Gastrocnemius medialis (tissue), 4 donors: ENCODE measurements around the gene RWDD1.

Source experiments
- CTCF ChIP-seq, 5 experiments: fragments of 450-650 bp in 3 of 5; fragments of 200-600 bp in 2 of 5; sonication (generic) in 2 of 5; IDR thresholded peaks in 4 of 5; conservative IDR thresholded peaks in 1 of 5; 1 replicate in 4 of 5; 2 replicates in 1 of 5; pipeline ENCODE4 v1.5.1; 2016 to 2019; ENCODE audit warnings: antibody characterized with exemption in 5 of 5, mild to moderate bottlenecking in 3 of 5, moderate library complexity in 3 of 5
- POLR2A ChIP-seq, 2 donors: fragments of 450-650 bp; IDR thresholded peaks; one replicate each; pipeline ENCODE4 v1.6.1; 2017; ENCODE audit warnings: antibody characterized with exemption in 2 of 2, mild to moderate bottlenecking in 2 of 2, moderate library complexity in 2 of 2

- TF ChIP-seq CTCF (IDR thresholded peaks at IDR 0.05 in 4 of 5, conservative IDR thresholded peaks at IDR 0.05 in 1 of 5) (no peak), POLR2A (IDR thresholded peaks at IDR 0.05) (no peak)
These were observed 60.2 kb downstream of the RWDD1 start for GRCh38 chr6:116631379-116631990.
